Measurements from ENCODE around the gene ROBO4.
A peak's percentile ranks its signal among the peaks of the same experiment; 100 is the strongest.

The ROBO4 gene

DNA sequence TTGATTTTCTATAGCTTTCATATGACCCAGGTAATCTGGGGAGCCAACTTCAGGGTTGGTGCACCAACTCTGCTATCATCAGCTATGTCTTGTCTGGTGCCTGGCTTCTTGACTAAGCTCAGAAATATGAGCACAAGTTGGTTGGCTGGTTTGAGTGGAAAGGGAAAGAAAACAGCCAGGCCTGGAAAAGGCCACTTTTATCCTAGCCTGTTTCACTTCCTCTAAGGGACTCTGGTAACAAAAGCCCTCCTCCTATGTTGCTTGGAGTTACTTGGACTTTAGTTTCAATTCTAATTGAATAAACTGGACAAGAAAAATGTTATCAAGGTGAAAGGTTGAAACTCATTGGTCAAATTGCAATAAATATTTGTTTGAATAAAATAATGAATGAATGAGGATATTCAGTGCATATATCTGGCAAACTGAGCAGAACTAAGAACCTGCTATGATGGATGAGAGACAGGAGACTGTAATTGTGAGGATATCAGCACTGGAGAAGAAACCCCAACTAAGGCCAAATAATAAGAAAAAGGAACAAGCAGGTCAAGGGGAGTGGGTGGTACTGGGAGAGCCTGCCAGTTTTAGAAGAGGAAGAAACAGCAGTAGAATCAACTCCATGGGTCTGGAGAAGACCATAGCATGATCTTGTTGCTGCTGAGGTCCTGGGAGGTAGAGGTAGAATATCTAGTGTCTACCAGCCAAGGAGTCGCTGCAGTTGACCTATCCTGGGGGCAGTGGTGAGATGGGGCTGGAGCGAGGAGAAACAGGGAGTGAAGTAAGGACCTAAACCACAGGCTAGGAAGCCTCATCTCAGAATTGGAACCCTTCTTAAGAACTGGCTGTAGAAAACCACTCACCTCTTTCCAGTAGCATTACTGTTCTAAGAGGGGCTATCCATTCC, 8.2 kb downstream of the ROBO4 start:
- DNase-seq (ENCODE audit: low read depth), result no peak

DNA sequence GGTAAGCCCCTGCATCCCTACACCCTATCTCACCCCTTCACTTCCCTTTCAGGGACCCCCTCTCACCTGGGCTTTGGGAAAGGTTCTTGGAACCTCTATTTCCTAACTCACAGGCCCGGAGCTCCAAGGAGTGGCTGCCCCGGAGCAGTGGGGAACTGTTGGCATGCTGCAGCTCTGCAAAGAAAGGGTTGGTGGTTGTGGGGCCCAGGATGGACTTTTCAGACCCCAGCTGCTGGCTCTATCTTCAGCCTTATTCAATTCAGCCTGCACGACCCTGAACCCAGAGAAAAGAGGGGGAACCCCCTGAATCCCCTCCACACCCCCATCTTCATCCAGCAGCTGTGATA, 10.0 kb downstream of the ROBO4 start:
- DNase-seq (ENCODE audit: low read depth), result no peak

DNA sequence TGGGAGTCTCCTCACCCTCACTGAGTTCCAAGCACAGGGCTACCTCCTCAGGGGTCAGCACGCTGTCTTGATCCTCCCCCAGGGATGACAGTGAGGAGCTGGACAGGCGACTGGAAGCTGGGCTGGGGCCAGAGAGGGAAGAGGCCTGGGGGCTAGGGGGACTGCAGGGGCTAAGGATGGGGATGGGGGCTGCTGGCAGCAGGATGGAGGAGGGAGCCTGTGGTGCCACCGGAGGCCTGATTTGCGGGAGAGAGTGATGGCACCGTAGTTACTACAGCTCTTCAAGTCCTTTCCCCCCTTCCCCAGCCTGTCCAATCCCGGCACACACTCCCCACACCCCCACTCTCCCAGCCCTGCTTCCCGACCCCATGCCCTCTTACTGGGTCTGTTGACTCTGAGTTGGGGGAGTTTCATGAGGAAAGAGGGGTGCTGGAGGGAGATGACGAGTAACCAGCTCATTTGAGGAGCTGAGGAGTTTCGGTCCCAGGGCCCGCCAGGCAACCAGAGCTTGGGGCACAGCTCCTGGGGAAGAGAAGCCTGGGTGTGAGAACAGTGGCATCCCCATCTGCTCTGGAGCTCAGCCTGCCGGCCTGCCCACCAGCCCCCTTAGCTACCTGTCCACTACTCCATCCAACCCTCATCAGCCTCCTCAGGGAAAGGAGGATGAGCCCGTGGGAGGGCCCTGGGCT, 10.5 kb downstream of the ROBO4 start:
- no peak for DNase-seq (ENCODE audit: low read depth)

DNA sequence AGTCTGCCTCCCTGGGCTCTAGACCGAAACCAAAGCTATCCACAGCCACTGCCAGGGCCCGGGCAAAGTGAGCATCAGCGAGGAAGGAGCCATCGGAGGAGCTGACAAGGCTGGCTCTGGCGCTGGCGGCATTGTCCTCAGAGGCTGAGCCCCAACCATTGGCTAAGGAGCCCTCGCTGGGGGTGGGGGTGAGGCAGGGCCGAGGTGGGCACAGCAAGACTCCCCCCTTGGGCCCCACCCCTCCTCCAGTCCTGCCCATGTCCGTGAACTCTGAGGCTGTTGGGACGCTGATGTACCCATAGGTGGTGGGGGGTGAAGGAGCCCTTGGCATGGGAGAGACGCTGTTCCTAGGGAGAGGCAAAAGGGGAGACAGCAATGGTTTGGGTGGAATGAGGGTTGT, 11.2 kb downstream of the ROBO4 start:
- DNase-seq (ENCODE audit: low read depth), result no peak

DNA sequence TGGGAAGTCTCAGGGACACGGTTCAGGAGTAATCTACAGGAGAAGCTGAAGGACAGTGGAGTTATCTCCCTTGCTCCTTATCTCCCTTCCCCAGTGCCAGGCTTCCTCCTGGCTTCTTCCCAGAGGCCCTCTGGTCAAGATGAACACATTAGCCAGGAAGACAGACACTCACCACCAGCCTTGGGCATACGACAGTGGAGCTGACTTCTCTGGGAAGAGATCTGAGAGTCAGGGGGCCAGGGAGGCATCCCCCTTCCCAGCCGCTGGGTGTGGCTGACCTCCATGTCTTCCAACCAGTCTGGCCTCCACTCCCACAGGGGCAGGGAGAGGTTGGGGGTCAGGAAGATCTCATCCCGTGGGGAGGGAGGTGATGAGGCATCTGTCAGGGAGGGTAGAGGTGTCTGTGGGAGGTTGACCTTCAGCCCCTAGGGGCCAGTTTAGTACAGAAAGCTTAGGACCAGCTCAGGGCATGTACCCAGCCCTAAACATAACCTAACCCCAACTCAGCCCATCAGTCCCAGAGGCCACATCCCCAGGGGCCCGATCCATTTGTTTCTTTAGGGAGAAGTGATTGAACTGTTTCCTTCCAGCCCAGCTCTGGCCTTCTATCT, 12.7 kb downstream of the ROBO4 start:
- no peak for DNase-seq (ENCODE audit: low read depth)

DNA sequence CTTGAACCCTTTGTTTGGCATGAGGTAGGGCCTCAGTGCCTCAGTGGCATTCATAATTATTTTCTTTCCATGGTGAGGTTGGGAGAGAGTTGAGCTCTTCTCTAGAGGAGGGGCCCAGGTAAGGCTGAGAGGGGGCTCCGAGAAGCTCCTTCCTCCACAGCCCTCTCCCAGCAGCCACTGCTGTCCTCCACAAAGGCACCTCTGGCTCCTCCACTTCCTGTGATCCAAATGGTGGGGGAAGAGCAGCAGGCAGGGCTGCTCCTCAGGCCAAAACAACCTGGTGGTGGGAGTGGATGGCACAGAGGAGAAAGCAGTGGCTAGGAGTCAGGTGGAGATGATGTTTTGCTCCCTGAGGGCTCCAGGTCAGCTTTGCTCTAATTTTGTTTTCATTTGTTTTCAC, 13.3 kb downstream of the ROBO4 start:
- no peak for DNase-seq (ENCODE audit: low read depth)

DNA sequence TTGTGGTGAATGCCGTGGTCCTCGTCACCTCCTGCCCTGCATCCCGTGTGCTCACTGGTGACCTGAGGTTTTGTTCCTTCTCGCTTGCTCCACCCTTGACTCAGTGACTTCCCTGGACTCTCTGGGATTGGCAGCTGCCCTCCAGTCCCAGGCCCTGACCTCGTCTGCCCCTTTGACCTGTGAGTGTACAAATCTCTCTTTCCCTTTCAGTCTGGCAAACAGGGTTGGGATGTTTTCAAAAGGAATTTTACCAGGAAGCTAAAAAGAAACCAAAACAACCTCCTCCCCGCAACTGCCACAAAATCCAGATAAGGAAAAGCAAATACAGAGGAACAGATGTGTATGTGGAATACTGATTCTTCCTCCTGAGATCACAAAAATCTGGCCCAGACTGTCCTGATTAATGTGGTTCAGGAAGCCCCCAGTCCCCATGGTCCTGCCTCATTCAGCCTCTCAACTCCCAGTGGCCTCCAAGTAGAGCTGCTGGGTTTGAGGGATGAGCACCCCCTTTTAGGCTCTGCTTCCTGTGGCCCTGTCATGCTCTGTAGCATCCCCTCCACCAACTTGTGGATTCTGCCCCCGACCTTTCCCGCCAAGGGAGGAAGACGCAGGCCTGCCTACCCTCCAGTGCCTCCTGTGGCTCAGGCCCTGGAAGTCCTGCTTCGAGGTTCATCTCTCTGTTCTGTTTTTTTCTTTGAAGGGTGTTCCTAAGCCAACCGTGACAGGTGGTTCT, 15.2 kb downstream of the ROBO4 start:
- DNase-seq (ENCODE audit: low read depth), result no peak

DNA sequence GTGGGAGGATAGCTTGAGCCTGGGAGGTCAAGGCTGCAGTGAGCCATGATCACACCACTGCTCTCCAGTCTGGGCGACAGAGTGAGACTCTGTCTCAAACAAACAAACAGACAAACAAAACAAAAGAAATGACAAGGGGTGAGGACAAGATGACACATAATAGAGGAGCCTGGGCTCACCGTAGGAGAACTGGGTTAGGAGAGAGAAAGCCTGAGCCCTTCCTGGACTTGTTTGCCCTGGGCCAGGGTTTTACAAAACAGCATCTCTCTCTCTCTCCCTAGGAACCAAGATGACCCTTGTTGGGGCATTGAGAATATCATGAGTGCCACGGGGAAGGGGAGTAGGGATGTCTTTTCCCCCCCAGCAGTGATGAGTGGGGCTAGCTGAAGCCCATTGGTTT, 16.7 kb downstream of the ROBO4 start:
- DNase-seq (ENCODE audit: low read depth), result no peak

DNA sequence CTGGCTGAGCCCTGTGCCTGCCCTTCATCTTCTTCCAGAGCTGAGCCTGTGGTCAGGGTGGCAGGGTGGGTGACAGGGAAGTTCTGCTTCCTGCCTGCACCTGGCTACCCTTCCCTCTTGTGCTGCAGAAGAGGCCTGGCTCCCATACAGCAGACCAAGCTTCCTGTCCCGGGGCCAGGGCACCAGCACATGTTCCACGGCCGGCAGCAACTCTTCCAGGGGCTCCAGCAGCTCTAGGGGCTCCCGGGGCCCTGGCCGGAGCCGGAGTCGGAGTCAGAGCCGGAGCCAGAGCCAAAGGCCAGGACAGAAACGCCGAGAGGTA, 17.4 kb downstream of the ROBO4 start:
- no peak for DNase-seq (ENCODE audit: low read depth)

DNA sequence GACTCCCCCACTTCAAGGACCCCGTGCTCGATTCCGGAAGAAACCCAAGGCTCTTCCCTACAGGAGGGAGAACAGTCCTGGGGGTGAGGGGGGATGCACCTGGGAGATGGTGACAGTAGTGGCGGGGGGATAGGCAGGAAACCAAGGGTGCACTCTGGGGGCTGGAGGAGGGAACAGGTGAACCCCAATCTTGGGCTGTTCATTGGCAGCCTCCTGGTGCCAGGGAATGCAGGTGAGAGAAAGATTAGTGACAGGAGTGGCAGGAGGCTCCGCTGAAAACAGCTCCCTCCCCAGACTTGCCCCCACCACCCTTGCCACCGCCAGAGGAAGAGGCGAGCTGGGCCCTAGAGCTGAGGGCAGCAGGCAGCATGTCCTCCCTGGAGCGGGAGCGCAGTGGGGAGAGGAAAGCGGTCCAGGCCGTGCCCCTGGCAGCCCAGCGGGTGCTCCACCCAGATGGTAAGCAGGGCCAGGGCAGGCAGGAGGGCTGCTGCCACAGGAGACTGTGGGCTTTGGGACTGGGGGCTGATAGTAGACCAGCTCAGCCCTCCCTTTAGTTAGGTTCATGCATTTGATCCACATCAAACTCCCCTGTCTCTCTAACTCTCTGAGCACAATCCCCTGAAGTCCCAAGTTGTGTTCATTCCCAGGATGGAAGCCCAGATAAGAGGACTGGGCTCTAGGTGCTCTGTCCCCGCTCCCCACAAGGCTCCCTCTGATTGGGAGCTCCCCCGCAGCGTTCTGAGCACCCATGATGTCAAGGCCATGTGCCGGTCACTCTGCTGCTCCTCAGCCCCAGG, 18.0 kb downstream of the ROBO4 start:
- no peak for DNase-seq (ENCODE audit: low read depth)

DNA sequence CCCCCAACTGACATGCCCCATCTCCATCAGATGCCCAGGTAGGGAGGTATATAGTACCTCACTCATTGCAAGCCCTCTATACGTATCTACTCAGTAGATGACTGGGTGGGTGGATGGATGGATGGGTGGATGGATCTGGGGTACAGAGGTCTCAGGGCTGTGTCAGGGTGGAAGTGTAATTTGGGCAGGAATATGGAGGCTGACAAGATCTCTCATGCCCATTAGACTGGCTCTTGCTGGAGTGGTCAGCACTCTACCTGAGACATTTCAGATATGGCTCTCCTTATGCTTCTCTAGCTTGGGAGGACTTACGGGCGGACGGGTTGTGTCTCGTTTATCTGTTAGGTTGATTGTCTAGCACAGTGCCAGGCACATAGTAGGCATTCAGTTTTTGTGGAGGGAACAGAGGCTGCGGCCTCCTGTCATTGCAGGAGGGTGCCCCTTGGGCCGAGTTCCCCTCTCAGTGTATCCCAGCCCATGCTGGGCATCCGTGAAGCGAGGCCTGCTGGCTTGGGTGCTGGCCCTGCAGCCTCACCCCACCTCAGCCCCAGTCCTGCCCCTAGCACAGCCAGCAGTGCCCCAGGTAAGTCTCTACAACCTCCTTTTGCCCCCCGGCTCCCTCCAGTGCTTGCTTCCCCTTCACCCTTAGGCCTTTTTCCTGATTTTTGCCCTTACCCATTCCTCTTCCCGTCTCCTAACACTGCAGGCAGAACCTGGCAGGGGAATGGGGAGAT, 18.7 kb downstream of the ROBO4 start:
- DNase-seq (ENCODE audit: low read depth), result no peak

DNA sequence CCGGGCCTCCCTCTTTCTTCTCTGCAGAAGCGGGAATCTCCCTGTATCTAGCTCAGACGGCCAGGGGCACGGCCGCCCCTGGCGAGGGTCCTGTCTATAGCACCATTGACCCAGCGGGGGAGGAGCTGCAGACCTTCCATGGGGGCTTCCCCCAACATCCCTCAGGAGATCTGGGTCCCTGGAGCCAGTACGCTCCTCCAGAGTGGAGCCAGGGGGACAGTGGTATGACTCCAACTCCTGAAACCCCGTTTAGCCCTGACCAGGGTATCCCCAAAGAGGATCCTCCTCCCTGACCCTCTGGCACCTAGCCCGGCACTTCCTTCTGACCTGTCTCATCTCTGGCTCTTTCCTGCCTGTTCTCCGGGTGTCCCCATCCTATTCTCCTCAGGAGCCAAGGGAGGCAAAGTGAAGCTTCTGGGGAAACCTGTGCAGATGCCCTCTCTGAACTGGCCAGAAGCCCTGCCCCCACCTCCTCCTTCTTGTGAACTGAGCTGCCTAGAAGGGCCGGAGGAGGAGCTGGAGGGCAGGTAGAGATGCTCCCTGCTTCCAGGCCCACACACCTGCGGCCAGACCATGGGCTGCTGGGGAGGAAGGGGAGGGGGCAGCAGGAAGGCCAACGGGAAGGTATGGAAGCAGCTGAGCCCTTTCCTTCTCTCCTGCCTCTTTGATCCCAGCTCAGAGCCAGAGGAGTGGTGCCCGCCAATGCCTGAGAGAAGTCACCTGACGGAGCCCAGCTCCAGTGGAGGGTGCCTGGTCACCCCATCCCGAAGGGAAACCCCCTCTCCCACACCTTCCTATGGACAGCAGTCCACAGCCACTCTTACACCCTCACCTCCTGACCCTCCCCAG, 19.5 kb downstream of the ROBO4 start:
- DNase-seq (ENCODE audit: low read depth), result no peak

DNA sequence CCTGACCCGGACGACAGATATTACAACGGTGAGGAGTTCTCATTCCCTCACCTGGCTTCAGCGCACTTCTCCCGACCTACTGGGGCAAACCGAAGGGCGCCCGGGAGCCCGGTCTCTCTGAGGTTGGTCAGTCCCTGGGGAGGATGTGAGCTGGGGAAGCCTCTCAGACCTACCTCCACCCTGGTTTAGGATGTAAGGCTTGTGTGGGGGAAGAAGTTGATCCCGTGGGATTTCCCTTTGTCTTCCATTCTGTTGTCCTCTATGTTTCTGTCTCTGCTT, 20.1 kb downstream of the ROBO4 start:
- no peak for DNase-seq (ENCODE audit: low read depth)

DNA sequence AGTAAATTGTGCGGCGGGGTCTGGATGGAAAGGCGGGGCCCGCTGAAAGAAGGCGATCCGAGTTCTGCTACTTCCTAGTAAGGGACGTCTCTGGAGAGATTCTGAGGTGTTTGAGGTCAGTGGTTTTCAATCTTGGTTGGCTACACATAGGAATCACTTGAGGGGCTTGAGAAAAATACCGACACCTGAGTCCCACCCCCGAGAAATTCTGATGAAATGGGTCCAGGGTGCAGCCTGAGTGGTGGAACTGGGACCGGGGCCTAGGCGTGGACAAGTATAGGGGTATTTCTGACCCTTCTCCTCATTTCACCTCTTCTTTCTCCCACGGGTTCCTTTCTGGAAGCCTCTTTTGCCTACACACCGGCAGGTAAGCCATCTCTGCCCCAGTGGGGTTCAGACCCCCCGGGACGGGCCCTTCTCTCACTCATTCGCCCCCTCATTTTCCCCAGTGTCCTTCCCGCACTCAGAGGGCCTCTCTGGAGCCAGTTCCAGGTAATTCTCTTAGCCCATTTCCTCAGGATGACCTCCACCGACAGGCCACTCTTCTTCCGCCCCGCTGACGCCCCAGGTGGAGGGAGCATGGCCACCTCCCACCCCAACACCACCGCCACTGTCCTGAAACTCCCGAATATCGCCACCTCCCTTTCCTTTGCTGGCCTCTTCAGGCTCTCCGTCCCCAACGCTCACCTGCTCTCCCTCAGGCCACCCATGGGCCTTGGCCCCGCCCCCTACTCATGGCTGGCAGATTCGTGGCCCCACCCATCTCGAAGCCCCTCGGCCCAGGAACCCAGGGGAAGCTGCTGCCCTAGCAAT, 20.6 kb downstream of the ROBO4 start:
- DNase-seq (ENCODE audit: low read depth), result no peak

DNA sequence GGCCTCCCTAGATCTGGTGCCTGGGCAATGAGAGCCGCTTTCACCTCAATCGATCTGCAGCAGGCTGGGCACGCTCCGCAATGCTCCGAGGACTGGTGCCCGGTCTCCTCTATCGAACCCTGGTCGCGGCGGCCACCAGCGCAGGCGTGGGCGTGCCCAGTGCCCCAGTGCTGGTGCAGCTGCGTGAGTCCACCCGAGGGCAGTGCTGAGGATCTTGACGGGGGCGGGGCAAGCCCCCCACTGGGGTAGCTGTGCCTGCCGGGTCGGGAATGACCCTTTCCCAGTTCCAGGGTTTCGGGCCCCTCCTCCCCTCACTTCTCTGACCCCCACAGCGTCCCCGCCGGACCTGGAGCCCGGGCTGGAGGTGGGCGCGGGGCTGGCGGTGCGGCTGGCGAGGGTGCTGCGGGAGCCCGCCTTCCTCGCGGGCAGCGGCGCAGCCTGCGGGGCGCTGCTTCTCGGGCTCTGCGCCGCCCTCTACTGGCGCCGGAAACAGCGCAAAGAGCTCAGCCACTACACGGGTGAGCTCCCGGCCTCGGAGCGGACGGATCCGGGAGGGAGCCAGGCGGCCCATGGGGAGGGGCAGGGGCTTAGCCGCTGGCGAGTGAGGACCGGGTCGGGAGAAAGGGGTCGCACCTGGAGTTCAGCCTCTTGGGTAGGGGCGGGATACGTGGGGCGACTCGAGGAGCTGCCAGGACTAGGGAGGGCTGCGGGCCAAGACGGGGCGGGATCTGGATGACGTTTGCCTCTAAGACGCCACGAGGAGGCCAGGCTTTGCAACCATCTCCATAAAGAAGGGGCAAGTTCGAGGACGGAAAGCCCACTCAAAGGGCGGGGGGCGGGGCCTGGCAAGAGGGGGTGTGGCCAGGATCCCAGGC, 21.5 kb downstream of the ROBO4 start:
- DNase-seq (ENCODE audit: low read depth), result peak; percentile 64

DNA sequence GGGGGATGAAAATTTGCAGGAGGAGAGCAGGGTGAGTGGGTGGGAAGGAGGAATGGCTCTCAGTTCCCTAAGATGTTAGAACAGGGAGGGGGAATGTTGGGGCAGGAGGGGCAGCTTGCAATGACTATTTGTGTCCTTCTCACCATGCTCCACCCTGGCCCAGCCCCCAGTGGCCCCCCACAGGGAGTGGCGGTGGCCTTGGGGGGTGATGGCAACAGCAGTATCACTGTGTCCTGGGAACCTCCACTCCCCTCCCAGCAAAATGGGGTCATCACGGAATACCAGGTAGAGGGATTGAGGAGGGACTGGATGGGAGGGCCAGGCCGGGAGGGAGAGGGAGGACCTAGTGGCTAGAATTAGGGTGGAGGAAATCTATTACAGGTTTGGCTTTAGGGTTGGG, 22.3 kb downstream of the ROBO4 start:
- no peak for DNase-seq (ENCODE audit: low read depth)

DNA sequence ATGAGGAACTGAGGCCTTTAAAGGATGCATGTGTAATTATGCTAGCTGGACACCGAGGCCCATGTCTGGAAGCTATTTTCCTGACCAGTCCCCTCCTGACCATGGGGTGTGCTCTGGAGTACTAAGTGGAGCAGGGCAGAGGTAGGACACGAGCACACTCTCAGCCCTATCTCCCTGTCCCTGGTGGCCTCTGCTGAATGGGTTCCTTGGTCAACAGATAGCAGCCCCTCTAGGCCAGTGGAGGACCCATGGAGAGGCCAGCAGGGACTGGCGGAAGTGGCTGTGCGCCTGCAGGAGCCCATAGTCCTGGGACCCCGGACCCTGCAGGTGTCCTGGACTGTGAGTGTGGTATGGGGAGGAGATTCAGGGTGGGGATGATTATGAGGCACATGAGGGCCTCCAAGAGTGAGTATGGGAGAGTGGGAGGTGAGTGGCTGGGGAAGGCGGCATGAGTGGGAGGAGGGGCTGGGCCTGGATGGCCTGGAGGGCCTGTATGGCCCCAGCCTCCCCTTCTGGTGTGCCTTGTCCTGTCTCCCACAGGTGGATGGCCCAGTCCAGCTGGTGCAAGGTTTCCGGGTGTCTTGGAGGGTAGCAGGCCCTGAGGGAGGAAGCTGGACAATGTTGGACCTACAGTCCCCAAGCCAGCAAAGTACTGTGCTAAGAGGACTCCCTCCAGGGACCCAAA, 23.0 kb downstream of the ROBO4 start:
- DNase-seq (ENCODE audit: low read depth), result no peak

DNA sequence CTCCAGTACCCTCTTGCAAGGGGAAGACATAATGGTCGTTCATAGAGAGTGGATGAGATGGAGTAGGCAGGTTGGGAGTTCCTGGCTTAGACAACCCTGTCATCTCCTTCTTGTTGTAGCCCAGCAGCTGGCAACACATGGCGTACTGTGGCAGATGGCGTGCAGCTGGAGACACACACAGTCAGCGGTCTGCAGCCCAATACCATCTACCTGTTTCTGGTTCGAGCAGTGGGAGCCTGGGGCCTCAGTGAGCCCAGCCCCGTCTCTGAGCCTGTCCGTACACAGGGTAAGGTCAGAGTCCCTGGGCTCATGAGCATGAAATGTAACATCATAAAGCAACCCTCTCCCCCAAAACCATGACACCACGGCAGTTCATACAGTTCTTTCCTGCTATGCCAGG, 23.7 kb downstream of the ROBO4 start:
- no peak for DNase-seq (ENCODE audit: low read depth)
